ENCODE measurements around the gene NT5DC1.

NT5DC1 gene

GRCh38 chr6:116100419-116101301, at the start of gene NT5DC1 (continued):
- peak; percentile 82 for TF ChIP-seq ZNF692 (tag by site-specific recombination; IDR thresholded peaks at IDR 0.05)
- no peak for TF ChIP-seq ZNF555 (tag by site-specific recombination; conservative IDR thresholded peaks at IDR 0.05)
- peak; percentile 57; the same call in 1 of the 2 replicates for TF ChIP-seq ZSCAN16 (tag by site-specific recombination; IDR thresholded peaks at IDR 0.05)
- peak; percentile 27; the same call in 1 of the 2 replicates for TF ChIP-seq KLF10 (tag by site-specific recombination; IDR thresholded peaks at IDR 0.05)
- no peak; the same call in 1 of the 2 replicates for TF ChIP-seq WT1 (tag by site-specific recombination; IDR thresholded peaks at IDR 0.05)
- TF ChIP-seq PRDM1 (tag by site-specific recombination; IDR thresholded peaks at IDR 0.05), result no peak
- no peak for TF ChIP-seq ZNF214 (tag by site-specific recombination; IDR thresholded peaks at IDR 0.05; ENCODE audit: borderline replicate concordance)
- TF ChIP-seq ZNF830 (tag by site-specific recombination; IDR thresholded peaks at IDR 0.05; ENCODE audit: low read depth), result no peak
- TF ChIP-seq ZNF10 (tag by site-specific recombination; IDR thresholded peaks at IDR 0.05), result 0 out of 2 replicates have a peak, but pooled peaks have one; percentile 7
- TF ChIP-seq YY1 (tag by site-specific recombination; IDR thresholded peaks at IDR 0.05), result peak; percentile 93
- TF ChIP-seq KLF9 (tag by site-specific recombination; IDR thresholded peaks at IDR 0.05; ENCODE audit: low read depth), result peak; percentile 56; the same call in 1 of the 2 replicates
- TF ChIP-seq REPIN1 (tag by site-specific recombination; IDR thresholded peaks at IDR 0.05; ENCODE audit: low read depth), result no peak; the same call in 1 of the 2 replicates
- no peak for TF ChIP-seq ZNF768 (tag by site-specific recombination; IDR thresholded peaks at IDR 0.05)
- TF ChIP-seq ZNF148 (tag by site-specific recombination; IDR thresholded peaks at IDR 0.05; ENCODE audit: borderline replicate concordance), result no peak
- peak; percentile 84 for TF ChIP-seq PATZ1 (tag by site-specific recombination; IDR thresholded peaks at IDR 0.05)
- no peak for TF ChIP-seq ZNF350 (tag by site-specific recombination; IDR thresholded peaks at IDR 0.05)
- TF ChIP-seq ZNF530 (tag by site-specific recombination; IDR thresholded peaks at IDR 0.05; ENCODE audit: low read depth), result no peak
- TF ChIP-seq GLIS2 (tag by site-specific recombination; IDR thresholded peaks at IDR 0.05), result peak; percentile 98
- TF ChIP-seq SP3 (tag by site-specific recombination; IDR thresholded peaks at IDR 0.05), result peak; percentile 60
- peak; percentile 90 for TF ChIP-seq ZBTB8A (tag by site-specific recombination; IDR thresholded peaks at IDR 0.05)
- peak; percentile 95 for TF ChIP-seq ZNF561 (tag by site-specific recombination; IDR thresholded peaks at IDR 0.05; ENCODE audit: borderline replicate concordance)
- TF ChIP-seq ATF2 (tag by site-specific recombination; IDR thresholded peaks at IDR 0.05; ENCODE audit: low read depth), result no peak
- peak; percentile 93 for TF ChIP-seq ZNF391 (tag by site-specific recombination; IDR thresholded peaks at IDR 0.05; ENCODE audit: borderline replicate concordance, low read depth)
- TF ChIP-seq ZNF629 (tag by site-specific recombination; IDR thresholded peaks at IDR 0.05), result peak; percentile 57; the same call in 1 of the 2 replicates
- TF ChIP-seq GLIS1 (tag by site-specific recombination; IDR thresholded peaks at IDR 0.05), result peak; percentile 86
- TF ChIP-seq ZNF133 (tag by site-specific recombination; IDR thresholded peaks at IDR 0.05), result no peak
- TF ChIP-seq ZFP69B (tag by site-specific recombination; IDR thresholded peaks at IDR 0.05), result peak; percentile 48; the same call in 1 of the 2 replicates
- no peak for TF ChIP-seq ZNF664 (tag by site-specific recombination; IDR thresholded peaks at IDR 0.05)
- TF ChIP-seq KLF1 (tag by site-specific recombination; IDR thresholded peaks at IDR 0.05), result peak; percentile 62
- peak; percentile 91 for TF ChIP-seq ZNF2 (tag by site-specific recombination; IDR thresholded peaks at IDR 0.05)
- TF ChIP-seq PBX3 (CRISPR knock-in tag; IDR thresholded peaks at IDR 0.05), result peak; percentile 93
- TF ChIP-seq MZF1 (tag by site-specific recombination; IDR thresholded peaks at IDR 0.05; ENCODE audit: borderline replicate concordance), result no peak; the same call in 1 of the 2 replicates
